Measurements from ENCODE around the gene ILK.

The ILK gene

GRCh38 chr11:6607190-6607795 is 3.7 kb downstream of the ILK start:
- no peak for DNase-seq (ENCODE audit: low spot score)

GRCh38 chr11:6608011-6608410 is 4.4 kb downstream of the ILK start:
- DNase-seq (ENCODE audit: low spot score), result no peak

DNA sequence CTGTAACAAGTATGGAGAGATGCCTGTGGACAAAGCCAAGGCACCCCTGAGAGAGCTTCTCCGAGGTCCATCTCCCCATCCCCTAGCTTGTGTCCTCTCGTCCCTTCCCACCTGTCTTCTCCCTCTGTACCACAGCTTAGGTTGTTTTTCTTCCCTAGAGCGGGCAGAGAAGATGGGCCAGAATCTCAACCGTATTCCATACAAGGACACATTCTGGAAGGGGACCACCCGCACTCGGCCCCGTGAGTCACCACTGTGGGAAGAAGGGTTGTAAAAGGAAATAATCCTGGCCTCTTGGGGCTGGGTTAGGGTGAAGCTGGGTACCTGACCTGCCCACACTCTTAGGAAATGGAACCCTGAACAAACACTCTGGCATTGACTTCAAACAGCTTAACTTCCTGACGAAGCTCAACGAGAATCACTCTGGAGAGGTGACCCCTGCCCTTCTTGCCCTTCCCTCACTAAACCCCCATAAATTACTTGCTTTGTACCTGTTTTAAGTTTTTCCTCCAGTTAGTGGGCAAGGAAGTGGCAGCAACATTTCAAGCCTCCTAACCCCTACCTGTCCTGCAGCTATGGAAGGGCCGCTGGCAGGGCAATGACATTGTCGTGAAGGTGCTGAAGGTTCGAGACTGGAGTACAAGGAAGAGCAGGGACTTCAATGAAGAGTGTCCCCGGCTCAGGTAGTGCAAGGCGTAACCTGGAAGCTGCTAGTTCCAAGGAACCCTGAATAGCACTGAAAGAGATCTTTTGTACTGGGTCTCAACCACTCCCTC is 5.3 kb downstream of the ILK start:
- no peak for DNase-seq (ENCODE audit: low spot score)

DNA sequence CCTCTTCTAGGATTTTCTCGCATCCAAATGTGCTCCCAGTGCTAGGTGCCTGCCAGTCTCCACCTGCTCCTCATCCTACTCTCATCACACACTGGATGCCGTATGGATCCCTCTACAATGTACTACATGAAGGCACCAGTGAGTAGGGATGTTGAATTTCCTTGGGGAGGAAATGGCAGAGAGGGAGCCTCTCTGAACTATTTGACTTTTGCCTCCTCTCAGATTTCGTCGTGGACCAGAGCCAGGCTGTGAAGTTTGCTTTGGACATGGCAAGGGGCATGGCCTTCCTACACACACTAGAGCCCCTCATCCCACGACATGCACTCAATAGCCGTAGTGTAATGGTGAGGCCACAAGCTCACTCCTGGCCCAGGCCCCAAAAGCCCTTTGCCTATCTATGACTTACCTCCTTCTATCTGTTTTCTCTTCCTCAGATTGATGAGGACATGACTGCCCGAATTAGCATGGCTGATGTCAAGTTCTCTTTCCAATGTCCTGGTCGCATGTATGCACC is 6.0 kb downstream of the ILK start:
- DNase-seq (ENCODE audit: low spot score), result no peak

DNA sequence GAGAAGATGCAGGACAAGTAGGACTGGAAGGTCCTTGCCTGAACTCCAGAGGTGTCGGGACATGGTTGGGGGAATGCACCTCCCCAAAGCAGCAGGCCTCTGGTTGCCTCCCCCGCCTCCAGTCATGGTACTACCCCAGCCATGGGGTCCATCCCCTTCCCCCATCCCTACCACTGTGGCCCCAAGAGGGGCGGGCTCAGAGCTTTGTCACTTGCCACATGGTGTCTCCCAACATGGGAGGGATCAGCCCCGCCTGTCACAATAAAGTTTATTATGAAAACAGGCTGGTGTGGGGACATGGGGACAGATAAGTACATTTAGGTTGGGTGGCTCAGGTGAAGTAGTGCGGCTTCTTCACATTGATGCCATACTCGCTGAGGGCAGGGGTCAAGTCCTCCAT is 7.0 kb downstream of the ILK start:
- DNase-seq (ENCODE audit: low spot score), result no peak

DNA sequence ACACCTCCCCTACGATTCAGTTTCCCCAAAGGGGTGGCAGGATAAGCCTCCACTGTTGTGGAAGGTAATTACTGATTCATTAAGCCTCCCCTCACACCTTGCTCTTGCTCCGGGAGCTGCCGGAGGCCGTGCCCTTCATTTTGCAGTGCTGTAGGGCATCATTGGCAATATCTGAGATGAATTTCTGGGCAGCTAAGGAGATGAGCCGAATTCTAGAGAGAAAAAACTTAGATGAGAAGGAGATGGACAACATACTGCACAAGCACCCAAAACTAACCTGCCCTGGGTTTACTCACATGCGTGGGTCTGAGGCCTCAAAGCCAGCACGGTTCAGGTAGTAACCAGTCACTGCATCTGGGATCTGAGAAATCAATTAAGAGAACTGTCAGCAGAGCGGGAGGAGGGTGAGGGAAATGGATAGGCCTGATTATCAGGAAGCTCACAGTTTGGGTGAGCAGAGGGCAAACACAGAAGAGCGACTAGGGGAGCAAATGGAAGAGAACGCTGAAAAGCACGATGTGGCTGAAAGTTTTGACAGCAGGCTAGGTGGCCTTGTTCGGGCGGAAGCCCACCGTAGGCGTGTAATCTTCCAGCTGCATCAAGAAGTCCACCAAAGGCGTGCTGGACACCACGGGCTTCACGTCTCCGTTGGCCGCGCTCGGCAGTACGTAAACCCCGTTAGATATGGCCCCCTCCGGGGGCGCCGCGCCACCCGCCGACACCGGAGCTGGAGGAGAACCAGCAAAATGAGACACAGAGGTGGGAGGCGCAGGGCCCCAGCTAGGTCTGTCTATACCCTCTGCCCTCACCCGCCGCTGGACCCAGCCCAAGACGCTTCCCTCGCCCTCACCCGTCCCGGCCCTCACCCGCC is 7.8 kb downstream of the ILK start:
- no peak for DNase-seq (ENCODE audit: low spot score)

- no peak for DNase-seq (ENCODE audit: low spot score)
Observed at GRCh38 chr11:6611963-6612212, 8.3 kb downstream of the ILK start.

GRCh38 chr11:6612213-6613041 is 8.9 kb downstream of the ILK start, which contains the start of gene TAF10:
Gene TAF10 (minus strand): TSS chr11:6612216. CDS start chr11:6612189, 27 bp downstream.
- peak; percentile 95 for DNase-seq (ENCODE audit: low spot score)

- DNase-seq (ENCODE audit: low spot score), result no peak
Observed at GRCh38 chr11:6613496-6613895, 9.9 kb downstream of the ILK start.

GRCh38 chr11:6614446-6614845 is 10.9 kb downstream of the ILK start:
- no peak for DNase-seq (ENCODE audit: low spot score)

- no peak for DNase-seq (ENCODE audit: low spot score)
Observed at GRCh38 chr11:6615046-6615445, 11.5 kb downstream of the ILK start.

DNA sequence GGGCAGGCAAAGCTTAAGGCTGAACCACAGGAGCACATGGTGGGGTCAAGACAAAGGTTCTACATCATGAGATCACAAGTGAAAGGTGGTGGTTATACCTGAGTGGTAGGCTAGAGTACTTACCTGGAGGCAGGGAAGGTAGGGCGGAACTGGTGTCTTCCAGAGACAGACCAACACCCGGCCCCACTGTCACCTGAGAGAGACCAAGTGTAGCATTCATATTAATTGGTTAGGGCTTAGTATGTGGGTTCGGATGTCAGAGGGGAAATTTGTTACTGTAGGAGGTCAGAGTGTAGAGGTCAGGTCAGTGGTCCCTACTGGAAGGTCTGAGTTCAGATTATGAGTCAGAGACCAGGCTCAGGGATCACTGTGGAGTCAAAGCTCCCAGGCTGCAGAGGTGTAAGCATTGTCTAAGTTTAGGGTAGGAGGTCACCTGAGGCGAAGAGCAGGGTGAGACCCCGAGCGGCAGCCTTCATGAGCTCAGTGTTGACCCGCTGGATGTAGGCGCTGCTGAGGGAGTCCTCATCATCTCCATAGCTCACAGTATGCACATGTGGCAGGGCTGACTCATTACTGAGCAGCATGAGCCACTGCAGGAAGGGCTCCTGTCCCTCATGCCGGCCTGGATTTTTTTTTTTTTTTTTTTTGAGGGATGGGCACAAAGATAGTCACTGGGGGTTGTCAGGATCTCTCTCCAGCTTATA is 12.5 kb downstream of the ILK start:
- DNase-seq (ENCODE audit: low spot score), result no peak

- no peak for DNase-seq (ENCODE audit: low spot score)
Observed at GRCh38 chr11:6616596-6617250, 13.1 kb downstream of the ILK start.

DNA sequence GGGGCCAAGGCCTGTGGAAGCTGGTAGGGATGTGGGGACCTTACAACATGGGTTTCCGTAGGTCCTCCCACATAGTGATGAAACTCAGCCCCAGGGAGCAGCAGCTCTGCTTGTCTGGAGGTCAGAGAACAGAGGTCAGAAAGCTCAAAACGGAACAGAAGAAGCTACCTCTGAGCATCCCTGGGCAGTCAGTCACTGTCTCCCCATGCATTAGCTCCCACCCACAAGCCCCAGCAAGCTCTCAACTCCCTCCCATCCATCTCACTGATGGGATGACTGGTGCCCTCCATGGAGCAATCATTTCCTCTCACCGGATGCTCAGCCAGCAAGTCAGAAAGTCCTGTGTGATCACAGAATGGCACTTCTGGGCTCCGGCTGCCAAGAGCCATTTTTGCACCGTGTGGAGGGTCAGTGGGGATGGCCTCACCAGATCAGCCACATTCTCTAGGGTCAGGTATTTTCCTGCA is 13.8 kb downstream of the ILK start:
- DNase-seq (ENCODE audit: low spot score), result no peak

DNA sequence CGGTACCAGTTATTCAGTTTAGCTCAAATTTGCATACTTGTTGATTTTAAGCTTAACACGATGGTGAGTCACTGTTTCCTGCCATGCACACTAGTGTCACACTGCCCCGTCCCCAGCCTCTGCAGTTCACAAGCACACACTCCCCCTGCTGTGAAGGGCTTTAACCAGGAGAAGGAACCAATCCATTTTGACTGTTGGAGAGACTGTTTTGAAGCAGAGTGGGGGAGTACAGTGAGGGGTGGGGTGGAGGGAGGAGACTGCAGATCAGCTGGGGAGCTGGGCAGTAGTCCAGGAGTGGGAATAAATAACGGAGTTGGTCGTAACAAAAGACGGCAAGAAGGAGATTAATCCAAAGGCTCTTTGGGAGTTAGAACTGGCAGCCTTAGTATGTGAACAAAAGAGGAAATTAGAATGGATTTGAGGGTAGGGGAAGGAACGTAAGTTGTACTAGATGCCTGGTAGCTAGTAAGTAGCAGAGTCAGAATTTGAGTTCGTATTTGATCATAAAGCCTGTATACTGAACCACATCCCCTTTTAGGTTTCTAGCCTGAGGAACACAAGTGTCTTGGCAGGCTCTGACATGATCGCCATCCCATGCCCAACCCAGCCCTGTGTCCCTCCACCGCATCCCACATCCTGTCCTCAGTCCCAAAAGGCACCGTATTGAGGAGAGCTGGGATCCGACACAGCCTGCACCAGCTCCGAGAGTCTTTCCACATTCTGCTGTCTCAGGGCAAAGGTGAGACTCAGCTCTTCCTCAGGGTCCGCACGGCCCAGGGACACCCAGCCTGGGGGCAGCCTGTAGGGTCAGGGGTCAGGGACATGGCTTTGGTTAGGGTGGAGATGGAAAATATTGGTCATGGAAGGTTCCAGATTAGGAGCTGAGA is 14.8 kb downstream of the ILK start:
- no peak for DNase-seq (ENCODE audit: low spot score)

DNA sequence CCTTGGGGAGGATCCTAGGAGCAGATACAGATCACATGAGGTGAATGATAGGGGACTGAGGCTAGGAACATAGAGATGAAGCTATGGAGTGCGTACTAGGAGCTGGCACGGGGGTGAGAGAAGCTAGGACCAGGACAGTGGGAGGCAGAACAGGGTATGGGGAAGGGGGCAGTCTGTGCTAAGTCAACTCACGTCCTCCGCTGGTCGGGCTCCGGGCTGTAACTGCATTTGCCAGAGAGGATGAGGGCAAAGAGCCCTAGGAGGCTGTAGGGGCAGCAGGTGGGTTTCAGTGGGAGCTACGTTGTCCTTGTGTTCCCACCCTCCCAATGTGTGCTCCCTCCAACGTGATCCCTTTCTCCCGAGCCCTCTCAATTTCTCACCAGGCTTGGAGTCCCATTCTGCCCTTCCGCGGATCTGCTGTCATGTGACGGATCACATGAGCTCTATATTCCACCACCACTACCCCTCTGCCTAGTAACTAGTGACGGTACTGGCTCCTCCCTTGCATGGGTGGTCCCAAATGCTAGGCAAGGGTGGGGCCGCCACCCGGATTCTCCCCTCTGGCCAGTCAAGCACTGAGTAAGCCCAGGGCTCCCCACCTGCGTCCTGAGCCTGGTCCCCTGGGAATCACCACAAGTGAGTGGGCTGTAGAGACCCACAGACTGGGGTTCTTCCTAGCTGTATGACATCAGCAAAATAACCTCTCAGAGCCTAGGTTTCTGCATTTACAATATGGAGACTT is 15.6 kb downstream of the ILK start, which contains the start of gene TPP1:
Gene TPP1, minus strand, starts transcription at position 419 of the 742 bp plus-strand sequence. Its CDS starts 22 bp downstream, at position 397.
- DNase-seq (ENCODE audit: low spot score), result peak; percentile 95

DNA sequence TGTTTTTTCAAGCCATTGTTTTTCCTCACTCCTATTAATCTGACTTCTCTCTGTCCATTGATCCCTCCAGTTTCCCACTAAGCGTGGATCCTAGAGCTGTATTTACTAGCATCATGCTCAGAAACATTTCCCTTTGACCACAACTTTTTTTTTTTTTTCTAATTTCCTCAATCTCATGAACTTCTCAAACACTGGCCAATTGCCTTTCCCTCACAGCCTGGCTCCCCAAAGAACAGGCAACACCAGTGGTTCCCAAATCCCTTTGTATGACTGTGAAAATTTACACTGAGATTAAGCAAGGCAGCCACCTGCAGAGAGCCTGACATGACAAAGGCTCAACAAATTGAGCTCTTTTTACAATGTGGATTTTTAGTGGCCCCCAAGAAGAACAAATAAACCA is 17.1 kb downstream of the ILK start:
- no peak for DNase-seq (ENCODE audit: low spot score)

- DNase-seq (ENCODE audit: low spot score), result no peak
Observed at GRCh38 chr11:6621711-6622211, 18.2 kb downstream of the ILK start.
